G401 (cell line): ENCODE results near the gene IGSF3. TPM values are rescaled to one million over a fixed set of nuclear protein-coding genes. Genes with fewer than 3 reads are reported as not detected.

Source experiments
- DNase-seq: peaks from one replicate; pipeline ENCODE4 v3.0.0-alpha.2; 2015; ENCODE audit warnings: low spot score
- in situ Hi-C: cut with HindIII; loops from 2 replicates; pipeline ENCODE4 v1.10.0; 2016; ENCODE audit warnings: low sequenced_read_pairs, mixed read lengths
- total RNA-seq: library from RNA; depleted of rRNA; stranded (reverse); fragments of >200 nt; shearing (Covaris generic); gene quantifications from 2 replicates; pipeline ENCODE4 v1.2.3, GENCODE V29; 2014

Gene IGSF3
- total RNA-seq, 1 experiment from 2014 or later = 7.2 TPM

DNA sequence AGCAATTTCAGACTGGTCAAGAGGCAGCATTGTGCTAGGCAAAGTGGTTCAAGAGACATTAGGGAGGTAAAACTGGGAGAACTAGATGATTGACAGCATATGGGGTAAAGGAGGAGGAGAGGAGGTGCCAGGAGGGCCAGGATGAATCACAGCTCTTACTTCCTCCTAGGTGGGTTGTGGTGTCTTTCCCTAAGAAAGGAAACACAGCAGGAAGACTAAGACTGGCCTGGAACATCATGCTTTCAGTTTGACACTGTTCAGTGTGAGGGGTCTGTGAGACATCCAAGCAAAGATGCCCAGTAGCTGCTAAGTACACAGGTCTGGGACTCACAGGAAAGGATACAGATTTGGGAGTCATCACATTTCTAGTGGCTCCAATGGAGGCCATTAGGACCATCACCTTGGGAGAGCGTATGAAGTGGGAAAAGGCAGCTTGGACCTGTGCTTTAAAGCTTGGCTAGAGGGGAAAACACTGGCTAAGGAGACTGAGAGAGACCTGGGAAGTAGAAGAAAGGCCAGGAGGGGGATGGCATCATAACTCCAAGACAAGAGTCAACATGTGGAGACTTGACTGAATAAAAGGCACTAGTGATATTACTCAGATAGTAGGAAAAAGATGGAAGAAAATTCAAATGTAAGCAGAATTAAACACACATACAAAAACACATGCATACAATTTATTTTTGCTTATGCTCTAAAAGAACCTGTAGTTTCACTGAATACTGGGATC, 114.0 kb downstream of the IGSF3 start:
- in situ Hi-C loops = no loop called here
- DNase-seq = no peak

DNA sequence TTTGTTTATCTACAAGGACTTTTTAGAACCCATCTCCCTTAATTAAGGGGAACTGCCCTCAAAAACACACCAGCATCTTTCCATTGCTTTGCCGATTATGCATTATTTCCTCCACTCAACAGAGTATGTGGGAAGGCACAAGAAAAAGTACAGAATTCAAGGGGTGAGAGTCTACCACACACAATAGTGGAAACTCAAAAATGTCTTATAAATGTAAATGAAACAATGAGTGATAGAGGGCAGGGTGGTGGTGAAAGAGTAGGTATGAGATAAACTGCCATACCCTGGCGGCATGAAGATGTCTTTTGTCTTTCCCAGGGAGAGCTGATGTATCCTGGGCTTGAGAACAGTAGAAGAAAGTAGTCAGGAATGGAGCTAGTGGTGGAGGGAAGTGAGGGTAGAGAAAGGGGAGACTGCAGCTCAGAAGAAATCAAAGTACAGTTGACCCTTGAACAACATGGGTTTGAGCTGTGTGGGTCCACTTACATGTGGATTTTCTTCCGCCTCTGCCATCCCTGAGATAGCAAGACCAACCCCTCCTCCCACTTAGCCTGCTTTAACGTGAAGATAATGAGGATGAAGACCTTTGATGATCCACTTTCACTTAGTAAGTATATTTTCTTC, 121.1 kb downstream of the IGSF3 start:
- no peak for DNase-seq
- in situ Hi-C loops = no loop called here

DNA sequence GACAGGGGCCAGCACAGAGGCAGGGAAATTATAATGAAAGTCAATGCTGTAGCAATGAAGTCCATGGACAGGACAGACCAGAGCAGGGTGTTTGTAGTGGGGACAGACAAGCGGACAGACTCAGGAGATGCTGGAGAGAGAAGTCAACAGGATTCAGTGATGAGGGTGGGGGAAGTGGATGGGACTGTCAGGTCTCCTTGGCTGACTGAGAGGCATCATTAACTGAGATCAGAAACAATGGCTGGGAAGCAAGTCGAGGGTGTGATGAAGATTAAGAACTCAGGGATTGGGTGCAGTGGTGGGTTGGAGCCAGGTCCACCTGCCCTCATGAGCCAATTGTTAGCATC, 122.2 kb downstream of the IGSF3 start:
- in situ Hi-C loops = no loop called here
- no peak for DNase-seq

- in situ Hi-C loops = no loop called here
Observed at GRCh38 chr1:116544588-116545358, 122.8 kb downstream of the IGSF3 start.

DNA sequence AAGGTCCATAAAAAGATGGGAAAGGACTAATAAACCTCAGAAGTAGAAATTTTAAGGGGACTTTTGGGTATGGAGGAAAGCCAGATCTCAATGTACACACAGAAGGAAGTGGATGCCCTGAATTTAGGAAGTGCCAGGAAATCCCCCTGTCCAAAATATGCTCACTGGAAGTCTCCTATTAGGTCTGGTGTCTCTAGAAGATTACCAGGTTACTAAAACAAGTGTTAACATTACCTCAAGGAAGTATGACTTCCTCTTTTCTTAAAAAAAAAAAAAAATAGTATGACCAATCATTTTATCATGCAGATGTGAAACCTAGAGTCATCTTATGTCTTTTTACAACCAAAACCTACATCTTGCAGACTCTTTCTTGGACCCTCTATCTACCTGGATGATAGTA, 127.4 kb downstream of the IGSF3 start:
- in situ Hi-C loops = no loop called here
- no peak for DNase-seq

More at GRCh38 chr1:116544588-116545358, 122.8 kb downstream of the IGSF3 start:
- DNase-seq = no peak

- no peak for DNase-seq
- in situ Hi-C loops = no loop called here
Observed at GRCh38 chr1:116538544-116538943, 129.0 kb downstream of the IGSF3 start.

GRCh38 chr1:116537898-116538297, 129.6 kb downstream of the IGSF3 start:
- DNase-seq = no peak
- in situ Hi-C loops = no loop called here

GRCh38 chr1:116537040-116537831, 130.3 kb downstream of the IGSF3 start:
- in situ Hi-C loops = no loop called here
- DNase-seq = no peak

- DNase-seq = no peak
- in situ Hi-C loops = no loop called here
Observed at GRCh38 chr1:116534014-116534739, 133.4 kb downstream of the IGSF3 start.

- in situ Hi-C loops = no loop called here
- no peak for DNase-seq
Observed at GRCh38 chr1:116533429-116533820, 134.1 kb downstream of the IGSF3 start.

DNA sequence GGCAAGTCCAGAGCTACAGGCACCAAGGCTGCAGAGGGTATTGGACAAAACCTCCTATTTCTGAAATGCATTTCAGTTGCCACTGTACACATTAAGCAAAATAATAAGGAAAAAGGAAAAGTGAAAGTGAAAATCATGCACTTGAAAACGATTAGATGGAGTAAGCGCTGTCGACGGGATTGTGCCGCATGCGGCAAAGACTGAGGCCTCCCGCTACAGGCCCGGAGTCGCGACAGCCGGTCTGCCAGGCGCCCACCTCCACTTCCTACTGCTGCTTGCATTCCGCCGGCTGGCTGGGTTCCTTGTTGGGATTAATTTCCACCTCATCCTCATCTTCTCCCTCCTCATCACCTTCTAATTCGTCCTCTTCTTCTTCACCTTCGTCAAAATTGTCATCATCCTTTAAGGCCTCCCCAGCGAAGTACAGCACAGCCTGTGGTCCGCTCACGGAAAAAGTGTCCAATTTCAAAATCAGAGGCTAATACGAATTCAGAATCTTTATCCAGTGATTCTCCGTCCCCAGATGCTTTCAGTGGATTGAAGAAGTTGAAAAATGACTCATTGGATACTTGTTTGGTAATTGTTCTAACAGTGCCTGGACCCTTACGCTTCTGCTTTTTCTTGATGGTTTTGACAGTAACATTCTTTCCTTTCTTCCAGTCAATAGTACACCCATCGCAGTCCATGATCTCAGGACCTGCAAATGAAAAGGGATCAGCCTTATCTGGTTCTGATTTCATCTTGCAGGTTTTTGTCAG, 134.7 kb downstream of the IGSF3 start:
- DNase-seq = no peak
- in situ Hi-C loops = no loop called here

GRCh38 chr1:116531917-116532316, 135.6 kb downstream of the IGSF3 start:
- in situ Hi-C loops = no loop called here
- DNase-seq = no peak

- DNase-seq = no peak
- in situ Hi-C loops = no loop called here
Observed at GRCh38 chr1:116529681-116530080, 137.9 kb downstream of the IGSF3 start.

GRCh38 chr1:116529199-116529631, 138.3 kb downstream of the IGSF3 start:
- in situ Hi-C loops = no loop called here
- no peak for DNase-seq

GRCh38 chr1:116528329-116529083, 139.0 kb downstream of the IGSF3 start:
- no peak for DNase-seq
- in situ Hi-C loops = no loop called here

GRCh38 chr1:116525440-116525839, 142.1 kb downstream of the IGSF3 start:
- in situ Hi-C loops = no loop called here
- no peak for DNase-seq
